B cell (primary cell): ENCODE measurements around the gene CRHR2. TPM values are rescaled to one million over a fixed set of nuclear protein-coding genes. Genes with fewer than 3 reads are reported as not detected.

Experiments
- ATAC-seq: fragments of 200-7000 bp; cut with Tn5 transposase; one replicate; pipeline ENCODE4 v1.10.0; 2021; ENCODE audit warnings: low read depth, mild to moderate bottlenecking, moderate number of reproducible peaks, moderate library complexity
- CTCF ChIA-PET: fragments of 350-600 bp; sonication (Branson Sonifier 250); formaldehyde crosslinking; loops from one replicate; lab custom pipeline; 2021; ENCODE audit warnings: antibody characterized with exemption, inconsistent platforms; lab: Charles Lee
- POLR2A ChIA-PET: fragments of 350-600 bp; sonication (Branson Sonifier 250); formaldehyde crosslinking; loops from one replicate; lab custom pipeline; 2021; ENCODE audit warnings: antibody characterized with exemption; lab: Charles Lee
- DNase-seq: peaks from one replicate; pipeline ENCODE4 v3.0.0; 2013
- H2AFZ ChIP-seq: 2 replicates; pipeline ENCODE4 v1.6.1; 2012; ENCODE audit warnings: mild to moderate bottlenecking, low read depth, low read length; ENCODE audit not compliant: insufficient read depth, poor library complexity, severe bottlenecking
- H3K27ac ChIP-seq, 2 donors: 1 replicate in 1 of 2; 2 replicates in 1 of 2; pipeline ENCODE4 v1.5.1; 2012 to 2013; ENCODE audit warnings: low read length in 2 of 2, mild to moderate bottlenecking in 2 of 2, moderate library complexity in 1 of 2
- H3K27me3 ChIP-seq, 4 experiments: fragments of 200-600 bp in 1 of 4; sonication (generic) in 1 of 4; replicated peaks in 1 of 4; 1 replicate in 2 of 4; 2 replicates in 2 of 4; pipeline versions ENCODE4 v1.6.1 to v1.7.0; 2013 to 2016; ENCODE audit warnings: low read length in 3 of 4, mild to moderate bottlenecking in 2 of 4, mixed read lengths in 1 of 4, moderate library complexity in 1 of 4; ENCODE audit not compliant: insufficient read depth in 4 of 4, control insufficient read depth in 3 of 4; ENCODE audit errors: control extremely low read depth in 1 of 4
- H3K36me3 ChIP-seq, 2 experiments: replicated peaks in 1 of 2; 1 replicate in 1 of 2; 2 replicates in 1 of 2; pipeline versions ENCODE4 v1.6.1 to v1.7.1; 2013; ENCODE audit warnings: low read length in 1 of 2; ENCODE audit not compliant: insufficient read depth in 2 of 2, control insufficient read depth in 1 of 2; ENCODE audit errors: control extremely low read depth in 1 of 2, extremely low read depth in 1 of 2
- H3K4me1 ChIP-seq, 2 donors: fragments of 200-600 bp in 1 of 2; sonication (generic) in 1 of 2; 1 replicate in 1 of 2; 2 replicates in 1 of 2; pipeline versions ENCODE4 v1.5.1 to v1.6.1; 2013 to 2017; ENCODE audit warnings: low read length in 2 of 2; ENCODE audit not compliant: control insufficient read depth in 2 of 2, insufficient read depth in 2 of 2
- H3K4me2 ChIP-seq: replicated peaks from 2 replicates; pipeline ENCODE3; 2012; ENCODE audit warnings: mild to moderate bottlenecking, low read depth, low read length; ENCODE audit not compliant: poor library complexity, severe bottlenecking
- H3K4me3 ChIP-seq, 5 experiments: fragments of 200-600 bp in 1 of 5; sonication (generic) in 1 of 5; 1 replicate in 3 of 5; 2 replicates in 2 of 5; pipeline versions ENCODE4 v1.5.1 to v1.7.0; 2011 to 2016; ENCODE audit warnings: low read length in 4 of 5, mild to moderate bottlenecking in 4 of 5, low read depth in 2 of 5, control low read depth in 1 of 5, moderate library complexity in 1 of 5; ENCODE audit not compliant: insufficient read depth in 1 of 5; ENCODE audit errors: control extremely low read depth in 1 of 5, extremely low read depth in 1 of 5
- H3K79me2 ChIP-seq: fragments of 200-600 bp; sonication (generic); one replicate; pipeline ENCODE4 v1.6.0; 2016; ENCODE audit warnings: low read length; ENCODE audit not compliant: control insufficient read depth, insufficient read depth
- H3K9ac ChIP-seq: fragments of 200-600 bp; sonication (generic); 2 replicates; pipeline ENCODE4 v1.6.1; 2017; ENCODE audit warnings: mild to moderate bottlenecking, low read length, moderate library complexity
- H3K9me3 ChIP-seq, 3 donors: one replicate each; pipeline versions ENCODE4 v1.6.1 to v1.7.1; 2013; ENCODE audit warnings: low read length in 2 of 3; ENCODE audit not compliant: control insufficient read depth in 2 of 3, insufficient read depth in 1 of 3; ENCODE audit errors: control extremely low read depth in 1 of 3
- H4K20me1 ChIP-seq: 2 replicates; pipeline ENCODE4 v1.6.0; 2012; ENCODE audit warnings: mild to moderate bottlenecking, low read length; ENCODE audit not compliant: insufficient read depth, control insufficient read depth, poor library complexity, severe bottlenecking
- H3K27ac Mint-ChIP-seq: one replicate; pipeline ENCODE4 v1.8.0; 2021; ENCODE audit warnings: mixed read lengths
- H3K27me3 Mint-ChIP-seq: one replicate; pipeline ENCODE4 v1.8.0; 2021; ENCODE audit warnings: mixed read lengths
- H3K4me1 Mint-ChIP-seq: one replicate; pipeline ENCODE4 v1.8.0; 2021; ENCODE audit warnings: mixed read lengths
- H3K4me3 Mint-ChIP-seq: one replicate; pipeline ENCODE4 v1.8.0; 2021; ENCODE audit warnings: mixed read lengths
- H3K9me3 Mint-ChIP-seq: one replicate; pipeline ENCODE4 v1.8.0; 2022; ENCODE audit warnings: mixed read lengths; ENCODE audit not compliant: insufficient read depth
- CTCF ChIP-seq: fragments of 200-600 bp; IDR thresholded peaks from one replicate; pipeline ENCODE4 v1.8.0; 2022; ENCODE audit warnings: antibody characterized with exemption, mild to moderate bottlenecking
- EZH2 ChIP-seq: IDR thresholded peaks from 2 replicates; pipeline ENCODE4 v1.6.1; 2012; ENCODE audit warnings: borderline replicate concordance, low read depth, mild to moderate bottlenecking, moderate library complexity, low read length; ENCODE audit not compliant: insufficient read depth, poor library complexity, severe bottlenecking
- WGBS: methylation state at CpG from one replicate; pipeline ENCODE4 v1.1.5; 2013; ENCODE audit warnings: missing lambda C conversion rate; ENCODE audit not compliant: insufficient coverage; 5-methylcytosine and 5-hydroxymethylcytosine counted together
- intact Hi-C: fragments of 100-400 bp; cut with micrococcal nuclease; formaldehyde crosslinking; loops from one replicate; pipeline ENCODE4 v1.10.0; 2022
- polyA plus RNA-seq: library from polyadenylated mRNA; depleted of rRNA; stranded (reverse); fragments of >200 nt; gene quantifications from 2 replicates; pipeline ENCODE4 v1.2.3, GENCODE V29; 2012
- total RNA-seq, 2 donors: library from RNA; stranded (reverse); fragments of 120-200 nt in 1 of 2; gene quantifications; 1 replicate in 1 of 2; 2 replicates in 1 of 2; pipeline versions ENCODE4 v1.2.3 to v1.2.4, GENCODE V29; 2013 to 2022

CRHR2 gene
- total and polyA plus RNA-seq, 2 donors (not counting 1 experiment from before 2014, with no cell fraction given) = not detected

GRCh38 chr7:30635798-30636197 is 46.5 kb downstream of the CRHR2 start:
- H3K27me3 ChIP-seq = no peaks in the 10 kb centered on the region
- H3K4me1 ChIP-seq = no peaks in the 10 kb centered on the region
- no peaks in the 10 kb centered on the region for H3K79me2 ChIP-seq
- ChIA-PET POLR2A (no interaction called here), CTCF (no interaction called here)
- no peak overlapping the region for H3K9ac ChIP-seq
- intact Hi-C loops = no loop called here
- 98% methylated on average over 3 of the region's 6 CpGs for WGBS
- Mint-ChIP-seq H3K27me3 (no peaks in the 10 kb centered on the region), H3K27ac (no peak overlapping the region), H3K4me3 (no peak overlapping the region), H3K4me1 (no peaks in the 10 kb centered on the region), H3K9me3 (no peaks in the 10 kb centered on the region)
- H3K9me3 ChIP-seq = no peaks in the 10 kb centered on the region
- TF ChIP-seq EZH2 (no peak), CTCF (no peak)
- DNase-seq (no peak), ATAC-seq (no peak)
- H3K4me2 ChIP-seq = no peak overlapping the region
- H3K4me3 ChIP-seq = no peak overlapping the region
- H3K27ac ChIP-seq = no peak overlapping the region
- H4K20me1 ChIP-seq = peaks cover 5% of the 10 kb centered on the region
- no peak overlapping the region for H2AFZ ChIP-seq
- H3K36me3 ChIP-seq = peaks cover 0 to 40% of the 10 kb centered on the region in 2 experiments

DNA sequence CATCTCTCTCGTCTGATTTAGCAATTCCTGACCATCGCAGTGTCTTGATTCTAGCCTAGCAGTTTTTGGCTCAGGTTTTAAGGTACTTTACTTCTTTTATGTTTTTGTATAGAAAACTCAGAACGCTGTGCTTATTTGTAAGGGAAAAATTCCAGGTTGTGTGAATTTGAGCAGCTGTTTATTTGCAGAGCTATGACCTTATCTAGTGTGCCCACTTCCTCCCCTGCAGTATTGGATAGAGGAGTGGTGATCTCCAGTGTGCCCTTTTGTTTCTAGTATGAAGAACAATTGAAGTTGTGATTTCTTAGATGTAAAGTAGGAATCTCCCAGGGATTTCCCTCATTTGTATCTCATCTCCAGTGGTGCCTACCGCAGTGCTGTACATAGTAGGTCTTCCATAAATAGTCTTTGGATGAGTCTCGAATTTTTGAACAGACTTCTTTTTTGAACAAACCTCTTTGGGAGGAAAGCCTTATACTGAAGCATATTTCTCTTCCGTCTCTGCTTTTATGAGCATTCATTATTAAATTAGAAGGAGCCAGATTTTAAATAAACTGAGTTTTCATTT is 47.5 kb downstream of the CRHR2 start:
- TF ChIP-seq EZH2 (no peak), CTCF (no peak)
- no peaks in the 10 kb centered on the region for H3K79me2 ChIP-seq
- no peak overlapping the region for H2AFZ ChIP-seq
- H3K4me1 ChIP-seq = no peaks in the 10 kb centered on the region
- H3K4me3 ChIP-seq = no peak overlapping the region
- 100% methylated on average over 3 of the region's 6 CpGs for WGBS
- ChIA-PET CTCF (no interaction called here), POLR2A (no interaction called here)
- DNase-seq = no peak
- peaks cover 5% of the 10 kb centered on the region for H4K20me1 ChIP-seq
- no peak overlapping the region for H3K9ac ChIP-seq
- Mint-ChIP-seq H3K27ac (no peak overlapping the region), H3K4me3 (no peak overlapping the region), H3K9me3 (no peaks in the 10 kb centered on the region), H3K4me1 (no peaks in the 10 kb centered on the region), H3K27me3 (no peaks in the 10 kb centered on the region)
- no peaks in the 10 kb centered on the region for H3K27me3 ChIP-seq
- no peaks in the 10 kb centered on the region for H3K9me3 ChIP-seq
- H3K27ac ChIP-seq = no peak overlapping the region
- no peak overlapping the region for H3K4me2 ChIP-seq
- H3K36me3 ChIP-seq = peaks cover 0 to 46% of the 10 kb centered on the region in 2 experiments
- ATAC-seq = no peak
- intact Hi-C loops = no loop called here
